Measurements from ENCODE around the gene ZNF12.
"Not testable (repeated sequence)": the region's sequence is repeated elsewhere in the genome, so short reads cannot be mapped to it uniquely, and the experiment has no call there.

The ZNF12 gene

GRCh38 chr7:6691103-6691502, 15.6 kb downstream of the ZNF12 start:
- Histone ChIP-seq H2BK120ac (ENCODE audit: low read depth, low read length) (no peak overlapping the region), H2BK5ac (ENCODE audit: low read length) (no peak overlapping the region), H3K4me2 (ENCODE audit: low read length) (no peak overlapping the region), H3K18ac (ENCODE audit: low read length) (no peak overlapping the region), H3K79me1 (ENCODE audit: low read length) (peaks cover 1% of the 10 kb centered on the region), H3K27me3 (ENCODE audit: insufficient read depth, low read length, poor library complexity) (no peaks in the 10 kb centered on the region), H3K36me3 (ENCODE audit: control insufficient read depth, insufficient read depth, low read length) (peaks cover 38% of the 10 kb centered on the region), H2BK15ac (replicated peaks; ENCODE audit: low read depth) (no peak overlapping the region), H3K4ac (ENCODE audit: low read depth, low read length) (no peak overlapping the region), H3K4me1 (ENCODE audit: control insufficient read depth, low read depth, low read length) (no peaks in the 10 kb centered on the region), H3K23ac (ENCODE audit: low read length) (no peak overlapping the region), H4K8ac (ENCODE audit: low read depth, low read length) (no peak overlapping the region), H4K5ac (ENCODE audit: low read length) (no peak overlapping the region), H3K27ac (ENCODE audit: low read depth, low read length) (no peak overlapping the region), H3K4me3 (ENCODE audit: low read length) (peak overlapping the region; percentile 55), H2AK5ac (ENCODE audit: low read length) (no peak overlapping the region), H3K56ac (ENCODE audit: low read length) (no peak overlapping the region), H3K9ac (ENCODE audit: low read length) (no peak overlapping the region), H3K79me2 (ENCODE audit: control insufficient read depth, insufficient read depth, low read length) (no peaks in the 10 kb centered on the region)
- DNase-seq = peak; percentile 29
- WGBS (ENCODE audit: extremely low coverage, insufficient coverage, low lambda C conversion rate) = no CpG with 5 or more reads among the region's 4 CpGs

DNA sequence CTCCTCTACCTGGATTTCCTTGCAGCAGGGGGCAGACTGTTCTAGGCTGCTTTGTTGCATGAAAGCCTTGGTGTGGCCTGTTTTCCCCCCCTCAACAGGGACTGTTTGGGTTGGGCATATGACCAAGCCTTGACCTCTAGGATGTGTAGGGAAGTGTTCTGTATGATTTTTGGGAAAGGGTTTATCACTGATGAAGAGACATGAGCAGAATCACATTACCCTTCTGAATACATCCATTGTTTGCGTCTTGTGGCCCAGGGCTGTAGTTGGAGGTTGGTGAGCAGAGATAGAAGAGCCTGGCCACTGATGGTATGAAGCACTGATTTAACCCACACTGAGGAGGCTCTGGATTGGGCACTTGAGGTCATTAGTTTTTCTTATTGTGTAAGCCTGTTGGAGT, 26.6 kb downstream of the ZNF12 start:
- no peaks in the 10 kb centered on the region for H3K4me1 ChIP-seq (ENCODE audit: control insufficient read depth, low read depth, low read length)
- no peak overlapping the region for H4K8ac ChIP-seq (ENCODE audit: low read depth, low read length)
- no peak overlapping the region for H3K9ac ChIP-seq (ENCODE audit: low read length)
- no peak overlapping the region for H4K5ac ChIP-seq (ENCODE audit: low read length)
- H2BK120ac ChIP-seq (ENCODE audit: low read depth, low read length) = no peak overlapping the region
- no peak overlapping the region for H3K23ac ChIP-seq (ENCODE audit: low read length)
- H2BK15ac ChIP-seq (replicated peaks; ENCODE audit: low read depth) = no peak overlapping the region
- no peak overlapping the region for H3K4ac ChIP-seq (ENCODE audit: low read depth, low read length)
- H3K36me3 ChIP-seq (ENCODE audit: control insufficient read depth, insufficient read depth, low read length) = no peaks in the 10 kb centered on the region
- H3K56ac ChIP-seq (ENCODE audit: low read length) = no peak overlapping the region
- no peaks in the 10 kb centered on the region for H3K79me1 ChIP-seq (ENCODE audit: low read length)
- H3K79me2 ChIP-seq (ENCODE audit: control insufficient read depth, insufficient read depth, low read length) = no peaks in the 10 kb centered on the region
- DNase-seq = no peak
- H3K4me3 ChIP-seq (ENCODE audit: low read length) = no peak overlapping the region
- no CpG with 5 or more reads among the region's 1 CpG for WGBS (ENCODE audit: extremely low coverage, insufficient coverage, low lambda C conversion rate)
- H3K18ac ChIP-seq (ENCODE audit: low read length) = no peak overlapping the region
- H2BK5ac ChIP-seq (ENCODE audit: low read length) = no peak overlapping the region
- no peaks in the 10 kb centered on the region for H3K27me3 ChIP-seq (ENCODE audit: insufficient read depth, low read length, poor library complexity)
- H3K27ac ChIP-seq (ENCODE audit: low read depth, low read length) = no peak overlapping the region
- H3K4me2 ChIP-seq (ENCODE audit: low read length) = no peak overlapping the region
- no peak overlapping the region for H2AK5ac ChIP-seq (ENCODE audit: low read length)

DNA sequence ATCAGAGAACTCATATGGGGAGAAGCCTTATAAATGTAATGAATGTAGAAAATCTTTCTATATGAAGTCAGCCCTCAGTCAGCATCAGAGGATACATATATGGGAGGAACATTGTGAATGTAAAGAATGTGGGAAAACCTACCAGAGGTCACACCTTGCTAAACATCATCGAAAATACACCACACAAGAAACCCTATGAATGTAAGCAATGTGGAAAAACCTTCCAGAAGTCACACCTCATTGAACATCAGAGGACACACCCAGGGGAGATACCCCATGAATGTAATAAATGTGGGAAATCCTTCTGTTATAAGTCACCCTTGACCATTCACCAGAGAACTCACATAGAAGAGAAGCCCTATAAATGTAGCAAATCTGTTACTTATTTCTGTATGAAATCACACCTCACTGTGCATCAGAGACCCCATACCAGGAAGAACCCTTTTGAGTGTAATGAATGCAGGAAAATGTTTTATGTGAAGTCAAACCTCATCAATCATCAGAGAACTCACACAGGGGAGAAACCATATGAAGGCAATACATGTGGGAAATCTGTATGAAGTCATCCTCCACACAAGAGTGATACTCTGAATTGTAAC, 30.8 kb downstream of the ZNF12 start:
- no peak overlapping the region for H3K23ac ChIP-seq (ENCODE audit: low read length)
- no peaks in the 10 kb centered on the region for H3K79me1 ChIP-seq (ENCODE audit: low read length)
- no peak overlapping the region for H3K4me3 ChIP-seq (ENCODE audit: low read length)
- no peak overlapping the region for H3K56ac ChIP-seq (ENCODE audit: low read length)
- H4K5ac ChIP-seq (ENCODE audit: low read length) = no peak overlapping the region
- no peak overlapping the region for H3K27ac ChIP-seq (ENCODE audit: low read depth, low read length)
- no peaks in the 10 kb centered on the region for H3K27me3 ChIP-seq (ENCODE audit: insufficient read depth, low read length, poor library complexity)
- H3K4me1 ChIP-seq (ENCODE audit: control insufficient read depth, low read depth, low read length) = no peaks in the 10 kb centered on the region
- H3K4ac ChIP-seq (ENCODE audit: low read depth, low read length) = no peak overlapping the region
- H2BK5ac ChIP-seq (ENCODE audit: low read length) = no peak overlapping the region
- no peak overlapping the region for H2AK5ac ChIP-seq (ENCODE audit: low read length)
- no CpG with 5 or more reads among the region's 1 CpG for WGBS (ENCODE audit: extremely low coverage, insufficient coverage, low lambda C conversion rate)
- no peak overlapping the region for H2BK120ac ChIP-seq (ENCODE audit: low read depth, low read length)
- H4K8ac ChIP-seq (ENCODE audit: low read depth, low read length) = no peak overlapping the region
- no peaks in the 10 kb centered on the region for H3K36me3 ChIP-seq (ENCODE audit: control insufficient read depth, insufficient read depth, low read length)
- no peak overlapping the region for H3K18ac ChIP-seq (ENCODE audit: low read length)
- no peak overlapping the region for H3K9ac ChIP-seq (ENCODE audit: low read length)
- no peak overlapping the region for H3K4me2 ChIP-seq (ENCODE audit: low read length)
- H2BK15ac ChIP-seq (replicated peaks; ENCODE audit: low read depth) = no peak overlapping the region
- DNase-seq = no peak
- H3K79me2 ChIP-seq (ENCODE audit: control insufficient read depth, insufficient read depth, low read length) = no peaks in the 10 kb centered on the region

DNA sequence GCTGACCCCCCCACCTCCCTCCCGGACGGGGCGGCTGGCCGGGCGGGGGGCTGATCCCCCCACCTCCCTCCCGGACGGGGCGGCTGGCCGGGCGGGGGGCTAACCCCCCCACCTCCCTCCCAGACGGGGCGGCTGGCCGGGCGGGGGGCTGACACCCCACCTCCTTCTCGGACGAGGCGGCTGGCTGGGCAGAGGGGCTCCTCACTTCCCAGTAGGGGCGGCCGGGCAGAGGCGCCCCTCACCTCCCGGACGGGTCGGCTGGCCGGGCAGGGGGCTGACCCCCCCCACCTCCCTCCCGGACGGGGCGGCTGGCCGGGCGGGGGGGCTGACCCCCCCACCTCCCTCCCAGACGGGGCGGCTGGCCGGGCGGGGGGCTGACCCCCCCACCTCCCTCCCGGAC, 35.9 kb downstream of the ZNF12 start:
- H3K79me2 ChIP-seq (ENCODE audit: control insufficient read depth, insufficient read depth, low read length); H3K4me1 ChIP-seq (ENCODE audit: control insufficient read depth, low read depth, low read length); DNase-seq; H4K8ac ChIP-seq (ENCODE audit: low read depth, low read length); H4K5ac ChIP-seq (ENCODE audit: low read length); H3K4ac ChIP-seq (ENCODE audit: low read depth, low read length); H2BK15ac ChIP-seq (replicated peaks; ENCODE audit: low read depth); H3K4me3 ChIP-seq (ENCODE audit: low read length); H3K56ac ChIP-seq (ENCODE audit: low read length); H3K27ac ChIP-seq (ENCODE audit: low read depth, low read length); H3K9ac ChIP-seq (ENCODE audit: low read length); H2BK120ac ChIP-seq (ENCODE audit: low read depth, low read length); H3K23ac ChIP-seq (ENCODE audit: low read length); H2AK5ac ChIP-seq (ENCODE audit: low read length); H3K18ac ChIP-seq (ENCODE audit: low read length); H3K27me3 ChIP-seq (ENCODE audit: insufficient read depth, low read length, poor library complexity); H2BK5ac ChIP-seq (ENCODE audit: low read length); H3K79me1 ChIP-seq (ENCODE audit: low read length); H3K36me3 ChIP-seq (ENCODE audit: control insufficient read depth, insufficient read depth, low read length); H3K4me2 ChIP-seq (ENCODE audit: low read length): not testable (repeated sequence)
- no CpG with 5 or more reads among the region's 34 CpGs for WGBS (ENCODE audit: extremely low coverage, insufficient coverage, low lambda C conversion rate)

DNA sequence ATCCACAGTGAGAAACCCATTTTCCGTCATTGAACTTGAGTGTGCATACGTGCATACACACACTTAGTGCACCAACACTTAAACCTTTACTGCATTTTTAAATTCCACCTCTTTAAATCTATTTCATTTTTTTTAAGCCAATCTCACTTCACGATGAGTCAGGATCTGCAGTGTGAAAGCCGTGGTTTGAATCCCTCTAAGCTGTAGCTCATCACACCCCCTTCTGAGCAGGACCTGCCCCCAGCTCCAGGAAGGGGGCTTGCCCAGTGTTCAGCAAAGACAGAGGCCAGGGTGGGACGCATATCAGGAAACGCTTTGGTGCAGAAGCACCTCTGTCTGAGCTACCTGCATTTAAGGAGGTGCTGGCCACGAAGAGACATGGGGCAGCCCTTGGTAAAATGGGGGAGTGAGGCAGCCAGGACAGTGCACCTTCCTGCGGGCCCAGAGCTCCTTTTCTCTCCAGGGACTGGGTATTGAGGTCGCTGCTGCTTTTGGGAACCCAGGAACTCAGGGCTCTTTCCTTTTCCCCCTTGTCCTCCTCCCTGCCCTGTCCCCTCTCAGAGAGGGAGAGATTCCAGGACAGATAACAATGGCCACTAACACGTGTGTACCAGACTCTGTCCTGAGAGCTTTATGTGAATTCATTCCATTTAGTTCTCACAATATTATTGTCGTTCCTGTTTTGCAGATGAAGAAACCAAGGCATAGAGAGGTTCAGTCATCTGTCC, 48.0 kb downstream of the ZNF12 start:
- Histone ChIP-seq H3K79me1 (ENCODE audit: low read length) (no peaks in the 10 kb centered on the region), H3K79me2 (ENCODE audit: control insufficient read depth, insufficient read depth, low read length) (no peaks in the 10 kb centered on the region), H3K36me3 (ENCODE audit: control insufficient read depth, insufficient read depth, low read length) (no peaks in the 10 kb centered on the region), H3K4me3 (ENCODE audit: low read length) (no peak overlapping the region), H3K56ac (ENCODE audit: low read length) (no peak overlapping the region), H2BK120ac (ENCODE audit: low read depth, low read length) (no peak overlapping the region), H3K4ac (ENCODE audit: low read depth, low read length) (no peak overlapping the region), H3K18ac (ENCODE audit: low read length) (no peak overlapping the region), H3K27ac (ENCODE audit: low read depth, low read length) (no peak overlapping the region), H4K5ac (ENCODE audit: low read length) (no peak overlapping the region), H4K8ac (ENCODE audit: low read depth, low read length) (no peak overlapping the region), H2AK5ac (ENCODE audit: low read length) (no peak overlapping the region), H2BK5ac (ENCODE audit: low read length) (no peak overlapping the region), H3K9ac (ENCODE audit: low read length) (no peak overlapping the region), H3K4me1 (ENCODE audit: control insufficient read depth, low read depth, low read length) (no peaks in the 10 kb centered on the region), H3K27me3 (ENCODE audit: insufficient read depth, low read length, poor library complexity) (no peaks in the 10 kb centered on the region), H2BK15ac (replicated peaks; ENCODE audit: low read depth) (no peak overlapping the region), H3K4me2 (ENCODE audit: low read length) (no peak overlapping the region), H3K23ac (ENCODE audit: low read length) (no peak overlapping the region)
- DNase-seq = no peak
- WGBS (ENCODE audit: extremely low coverage, insufficient coverage, low lambda C conversion rate) = no CpG with 5 or more reads among the region's 11 CpGs

DNA sequence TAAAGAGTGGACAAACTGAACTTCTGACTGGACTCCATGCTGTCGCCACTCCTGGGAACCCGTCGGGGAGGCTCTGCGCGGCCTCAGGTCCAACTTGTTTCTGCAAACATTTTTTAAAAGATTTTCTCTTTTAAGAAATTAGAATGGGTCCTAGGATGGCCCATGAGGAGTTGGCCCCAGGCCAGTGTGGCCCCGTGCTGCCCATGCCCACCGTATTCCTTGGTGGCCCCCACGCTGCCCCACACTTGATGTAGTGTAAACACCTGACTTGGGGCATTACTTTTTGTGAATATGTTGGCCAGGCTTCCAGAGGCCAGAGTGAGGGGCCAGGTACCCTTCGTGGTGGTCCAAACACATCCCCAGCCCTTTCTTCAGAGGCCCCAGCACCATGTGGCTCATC, 50.3 kb downstream of the ZNF12 start:
- no peak overlapping the region for H3K4me3 ChIP-seq (ENCODE audit: low read length)
- H3K27me3 ChIP-seq (ENCODE audit: insufficient read depth, low read length, poor library complexity) = no peaks in the 10 kb centered on the region
- H3K18ac ChIP-seq (ENCODE audit: low read length) = no peak overlapping the region
- no peak overlapping the region for H3K27ac ChIP-seq (ENCODE audit: low read depth, low read length)
- WGBS (ENCODE audit: extremely low coverage, insufficient coverage, low lambda C conversion rate) = no CpG with 5 or more reads among the region's 9 CpGs
- H3K4ac ChIP-seq (ENCODE audit: low read depth, low read length) = no peak overlapping the region
- no peak for DNase-seq
- H3K4me2 ChIP-seq (ENCODE audit: low read length) = no peak overlapping the region
- H3K56ac ChIP-seq (ENCODE audit: low read length) = no peak overlapping the region
- no peak overlapping the region for H3K23ac ChIP-seq (ENCODE audit: low read length)
- H3K4me1 ChIP-seq (ENCODE audit: control insufficient read depth, low read depth, low read length) = no peaks in the 10 kb centered on the region
- no peak overlapping the region for H2BK5ac ChIP-seq (ENCODE audit: low read length)
- no peak overlapping the region for H4K5ac ChIP-seq (ENCODE audit: low read length)
- H4K8ac ChIP-seq (ENCODE audit: low read depth, low read length) = no peak overlapping the region
- H3K79me2 ChIP-seq (ENCODE audit: control insufficient read depth, insufficient read depth, low read length) = no peaks in the 10 kb centered on the region
- H2BK120ac ChIP-seq (ENCODE audit: low read depth, low read length) = no peak overlapping the region
- H3K9ac ChIP-seq (ENCODE audit: low read length) = no peak overlapping the region
- peaks cover 4% of the 10 kb centered on the region for H3K36me3 ChIP-seq (ENCODE audit: control insufficient read depth, insufficient read depth, low read length)
- H2AK5ac ChIP-seq (ENCODE audit: low read length) = no peak overlapping the region
- H3K79me1 ChIP-seq (ENCODE audit: low read length) = no peaks in the 10 kb centered on the region
- H2BK15ac ChIP-seq (replicated peaks; ENCODE audit: low read depth) = no peak overlapping the region
